ENCODE data around the gene ARL14.

- TF ChIP-seq CTCF (IDR thresholded peaks at IDR 0.05) (no peak), POLR2AphosphoS5 (IDR thresholded peaks at IDR 0.05) (no peak)
Observed at GRCh38 chr3:160684368-160684740, 7.4 kb downstream of the ARL14 start.
